ENCODE results near the gene LRP1B.

DNA sequence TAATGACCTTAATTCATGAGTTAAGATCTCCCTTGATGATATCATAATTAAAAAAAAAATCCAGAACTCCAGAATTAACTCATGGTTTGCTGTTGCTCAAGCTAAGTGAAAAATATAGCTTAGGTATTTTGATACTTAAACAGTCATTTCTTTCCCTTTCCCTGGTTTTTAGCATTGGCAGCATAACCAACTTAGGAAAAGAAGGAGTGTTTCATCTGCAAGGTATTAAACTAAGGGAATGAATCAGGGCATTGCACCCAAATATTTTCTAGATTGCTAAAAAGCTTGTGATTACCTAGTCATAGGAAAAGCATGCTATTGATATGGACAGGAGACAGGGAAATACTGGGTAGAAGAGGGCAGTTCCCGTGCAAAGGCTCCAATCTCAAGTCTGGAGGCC lies 207.2 kb downstream of the LRP1B start:
- TF ChIP-seq, protein P1, sequence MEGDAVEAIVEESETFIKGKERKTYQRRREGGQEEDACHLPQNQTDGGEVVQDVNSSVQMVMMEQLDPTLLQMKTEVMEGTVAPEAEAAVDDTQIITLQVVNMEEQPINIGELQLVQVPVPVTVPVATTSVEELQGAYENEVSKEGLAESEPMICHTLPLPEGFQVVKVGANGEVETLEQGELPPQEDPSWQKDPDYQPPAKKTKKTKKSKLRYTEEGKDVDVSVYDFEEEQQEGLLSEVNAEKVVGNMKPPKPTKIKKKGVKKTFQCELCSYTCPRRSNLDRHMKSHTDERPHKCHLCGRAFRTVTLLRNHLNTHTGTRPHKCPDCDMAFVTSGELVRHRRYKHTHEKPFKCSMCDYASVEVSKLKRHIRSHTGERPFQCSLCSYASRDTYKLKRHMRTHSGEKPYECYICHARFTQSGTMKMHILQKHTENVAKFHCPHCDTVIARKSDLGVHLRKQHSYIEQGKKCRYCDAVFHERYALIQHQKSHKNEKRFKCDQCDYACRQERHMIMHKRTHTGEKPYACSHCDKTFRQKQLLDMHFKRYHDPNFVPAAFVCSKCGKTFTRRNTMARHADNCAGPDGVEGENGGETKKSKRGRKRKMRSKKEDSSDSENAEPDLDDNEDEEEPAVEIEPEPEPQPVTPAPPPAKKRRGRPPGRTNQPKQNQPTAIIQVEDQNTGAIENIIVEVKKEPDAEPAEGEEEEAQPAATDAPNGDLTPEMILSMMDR (IDR thresholded peaks at IDR 0.05), result no peak
- no peak for TF ChIP-seq POLR2A (IDR thresholded peaks at IDR 0.05)

All from right lobe of liver (tissue), 4 donors.